A549 (cell line): Measurements from ENCODE around the gene RASSF8. TPM values are rescaled to one million over a fixed set of nuclear protein-coding genes. Genes with fewer than 3 reads are reported as not detected.

Source experiments
- ATAC-seq, 2 experiments: fragments of 200-7000 bp in 1 of 2; fragments of >200 bp in 1 of 2; cut with Nextera tagmentation in 1 of 2; cut with Tn5 transposase in 1 of 2; 3 replicates each; pipeline versions ENCODE4 v1.8.0 to v1.9.1; 2018 to 2020; ENCODE audit warnings: mild to moderate bottlenecking in 1 of 2, moderate library complexity in 1 of 2
- CTCF ChIA-PET: fragments of 300-600 bp; sonication (Branson Sonifier 250); formaldehyde crosslinking; extraction: SDS; loops from one replicate; lab custom pipeline; 2021; ENCODE audit warnings: antibody characterized with exemption, inconsistent platforms; lab: Yijun Ruan, JAX
- POLR2A ChIA-PET: fragments of 350-600 bp; formaldehyde crosslinking; extraction: SDS; loops from one replicate; lab custom pipeline; 2021; ENCODE audit warnings: antibody characterized with exemption, inconsistent platforms; lab: Yijun Ruan, JAX
- DNase-seq, 2 experiments: peaks; one replicate each; pipeline versions ENCODE4 v3.0.0 to v3.0.0-alpha.2; 2011 to 2016; ENCODE audit warnings: low read depth in 1 of 2, low spot score in 1 of 2
- FAIRE-seq: peaks from 2 replicates; lab custom pipeline; 2011; peaks lifted over from hg19 to GRCh38; lab: Jason Lieb, UNC
- H3K27ac ChIP-seq, 2 experiments: fragments of >200 bp; sonication (Bioruptor Twin); formaldehyde crosslinking; 3 replicates each; pipeline ENCODE4 v1.5.1; 2016 to 2017
- H3K4me1 ChIP-seq: fragments of >200 bp; sonication (Bioruptor Twin); formaldehyde crosslinking; 3 replicates; pipeline ENCODE4 v1.6.1; 2016
- H3K4me2 ChIP-seq: fragments of >200 bp; sonication (Bioruptor Twin); formaldehyde crosslinking; 3 replicates; pipeline ENCODE4 v1.6.1; 2016
- H3K4me3 ChIP-seq: fragments of >200 bp; sonication (Bioruptor Twin); formaldehyde crosslinking; 3 replicates; pipeline ENCODE4 v1.5.1; 2016
- H3K9me3 ChIP-seq: fragments of >200 bp; sonication (Bioruptor Twin); formaldehyde crosslinking; 3 replicates; pipeline ENCODE4 v1.6.1; 2016
- CBX8 ChIP-seq: fragments of 200-600 bp; sonication (generic); IDR thresholded peaks from 2 replicates; pipeline ENCODE4 v1.6.1; 2016
- CEBPB ChIP-seq, 2 experiments: fragments of >200 bp in 1 of 2; sonication (Bioruptor Twin) in 1 of 2; formaldehyde crosslinking in 1 of 2; IDR thresholded peaks; 2 replicates each; pipeline ENCODE4 v1.6.1; 2012 to 2016
- EP300 ChIP-seq, 2 experiments: fragments of >200 bp; sonication (Bioruptor Twin); formaldehyde crosslinking; IDR thresholded peaks; 2 replicates in 1 of 2; 3 replicates in 1 of 2; pipeline ENCODE4 v1.6.1; 2016 to 2017
- FOSL2 ChIP-seq, 2 experiments: fragments of 450-650 bp in 1 of 2; fragments of >200 bp in 1 of 2; sonication (Bioruptor Twin) in 1 of 2; formaldehyde crosslinking; IDR thresholded peaks; 2 replicates each; pipeline versions ENCODE4 v1.5.0 to v1.6.1; 2016 to 2020; ENCODE audit warnings: mild to moderate bottlenecking in 1 of 2, moderate library complexity in 1 of 2
- FOXS1 ChIP-seq: fragments of 250-450 bp; sonication (Bioruptor Pico); IDR thresholded peaks from 2 replicates; pipeline ENCODE4 v1.5.0; 2020; ENCODE audit warnings: mild to moderate bottlenecking, moderate library complexity
- GATA3 ChIP-seq: IDR thresholded peaks from 2 replicates; pipeline ENCODE4 v1.6.1; 2012; ENCODE audit warnings: borderline replicate concordance
- HOXB13 ChIP-seq: fragments of 250-450 bp; sonication (Bioruptor Pico); IDR thresholded peaks from 2 replicates; pipeline ENCODE4 v1.5.0; 2020; ENCODE audit warnings: low read depth, mild to moderate bottlenecking, moderate library complexity
- HOXB5 ChIP-seq: fragments of 250-450 bp; sonication (Bioruptor Pico); IDR thresholded peaks from 2 replicates; pipeline ENCODE4 v1.5.0; 2020; ENCODE audit warnings: mild to moderate bottlenecking, moderate library complexity
- JUN ChIP-seq, 2 experiments: fragments of >200 bp; sonication (Bioruptor Twin); formaldehyde crosslinking; IDR thresholded peaks; 2 replicates in 1 of 2; 3 replicates in 1 of 2; pipeline ENCODE4 v1.6.1; 2016 to 2017
- JUNB ChIP-seq: fragments of >200 bp; sonication (Bioruptor Twin); formaldehyde crosslinking; IDR thresholded peaks from 2 replicates; pipeline ENCODE4 v1.6.1; 2016
- KDM1A ChIP-seq: fragments of 200-600 bp; sonication (generic); IDR thresholded peaks from 2 replicates; pipeline ENCODE4 v1.6.1; 2016; ENCODE audit warnings: low read depth, mild to moderate bottlenecking
- MAFK ChIP-seq: fragments of 450-650 bp; IDR thresholded peaks from 2 replicates; pipeline ENCODE4 v1.6.1; 2014; ENCODE audit not compliant: partially characterized antibody
- MYC ChIP-seq: IDR thresholded peaks from 2 replicates; pipeline ENCODE4 v1.6.1; 2012; ENCODE audit warnings: mild to moderate bottlenecking, inconsistent platforms, low read length, improper control_type of control experiment, borderline replicate concordance
- NPAS2 ChIP-seq: fragments of 250-450 bp; sonication (Bioruptor Pico); IDR thresholded peaks from 2 replicates; pipeline ENCODE4 v1.8.0; 2022; ENCODE audit warnings: mild to moderate bottlenecking, moderate library complexity, borderline replicate concordance
- POLR2AphosphoS2 ChIP-seq: conservative IDR thresholded peaks from 2 replicates; pipeline ENCODE4 v1.6.1; 2012; ENCODE audit warnings: low read length, improper control_type of control experiment, inconsistent platforms
- RCOR1 ChIP-seq: fragments of 150-350 bp; IDR thresholded peaks from 2 replicates; pipeline ENCODE4 v1.6.1; 2014; ENCODE audit warnings: antibody characterized with exemption, low read length, low read depth
- RFX5 ChIP-seq: fragments of 450-650 bp; IDR thresholded peaks from 2 replicates; pipeline ENCODE4 v1.7.1; 2014; ENCODE audit warnings: antibody characterized with exemption, mild to moderate bottlenecking, moderate library complexity
- SMC3 ChIP-seq: fragments of >200 bp; sonication (Bioruptor Twin); formaldehyde crosslinking; IDR thresholded peaks from 3 replicates; pipeline ENCODE4 v1.6.1; 2018; ENCODE audit warnings: inconsistent platforms
- TFCP2L1 ChIP-seq: fragments of 250-450 bp; sonication (Bioruptor Pico); IDR thresholded peaks from 2 replicates; pipeline ENCODE4 v1.5.0; 2021; ENCODE audit warnings: mild to moderate bottlenecking
- ZNF302 ChIP-seq: fragments of 250-450 bp; sonication (Bioruptor Pico); IDR thresholded peaks from 2 replicates; pipeline ENCODE4 v1.9.0; 2021; ENCODE audit warnings: inconsistent platforms, mild to moderate bottlenecking, moderate library complexity
- WGBS: methylation state at CpG from one replicate; pipeline ENCODE4 v1.1.6; 2017; ENCODE audit errors: missing lambda C conversion rate; 5-methylcytosine and 5-hydroxymethylcytosine counted together
- polyA plus RNA-seq, 4 experiments: library from polyadenylated mRNA; depleted of rRNA in 3 of 4; stranded (reverse); fragments of >200 nt; fragmentation: RNase III in 1 of 4; extraction: RNeasy Plus Mini Kit Qiagen cat#74134 plus additional on column Dnase treatment in 1 of 4; gene quantifications; 2 replicates in 3 of 4; 3 replicates in 1 of 4; pipeline ENCODE4 v1.2.3, GENCODE V29; 2011 to 2017
- TF ChIP-seq, protein P1 (sequence below): fragments of 250-450 bp; sonication (Bioruptor Pico); IDR thresholded peaks from 2 replicates; pipeline ENCODE4 v1.5.0; 2020; ENCODE audit warnings: low read depth, mild to moderate bottlenecking, moderate library complexity
- TF ChIP-seq, protein P2 (sequence below): IDR thresholded peaks from 2 replicates; pipeline ENCODE4 v1.6.1; 2012
- TF ChIP-seq, protein P3 (sequence below): IDR thresholded peaks from 2 replicates; pipeline ENCODE4 v1.6.1; 2012
- TF ChIP-seq, protein P4 (sequence below): fragments of 250-450 bp; sonication (Bioruptor Pico); IDR thresholded peaks from 2 replicates; pipeline ENCODE4 v1.5.0; 2021; ENCODE audit warnings: mild to moderate bottlenecking, moderate library complexity, borderline replicate concordance
- TF ChIP-seq, protein P5 (sequence below): fragments of 450-650 bp; IDR thresholded peaks from 2 replicates; pipeline ENCODE4 v1.6.1; 2014; ENCODE audit warnings: antibody characterized with exemption

The RASSF8 gene
- polyA plus RNA-seq, 2 of the 4 experiments (the other 2 are of a cell fraction): 5.7 to 8.7 TPM

- no peak overlapping the region for H3K27ac ChIP-seq
- DNase-seq (no peak), FAIRE-seq (no peak), ATAC-seq (no peak)
- 90% methylated on average over 1 of the region's 1 CpG for WGBS
- no peak overlapping the region; the same call in 2 of the 3 replicates for H3K4me2 ChIP-seq
- POLR2A ChIA-PET: no interaction called here
- no peak overlapping the region for H3K4me3 ChIP-seq
- TF ChIP-seq MYC: no peak
- no peak for TF ChIP-seq SMC3
- no peak for TF ChIP-seq TFCP2L1 (CRISPR knock-in tag)
- TF ChIP-seq, protein P1, sequence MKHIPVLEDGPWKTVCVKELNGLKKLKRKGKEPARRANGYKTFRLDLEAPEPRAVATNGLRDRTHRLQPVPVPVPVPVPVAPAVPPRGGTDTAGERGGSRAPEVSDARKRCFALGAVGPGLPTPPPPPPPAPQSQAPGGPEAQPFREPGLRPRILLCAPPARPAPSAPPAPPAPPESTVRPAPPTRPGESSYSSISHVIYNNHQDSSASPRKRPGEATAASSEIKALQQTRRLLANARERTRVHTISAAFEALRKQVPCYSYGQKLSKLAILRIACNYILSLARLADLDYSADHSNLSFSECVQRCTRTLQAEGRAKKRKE (CRISPR knock-in tag): no peak
- no peak for TF ChIP-seq HOXB13 (CRISPR knock-in tag)
- TF ChIP-seq JUNB: no peak
- CTCF ChIA-PET: no interaction called here
- H3K9me3 ChIP-seq: no peaks in the 10 kb centered on the region
- H3K4me1 ChIP-seq: peaks cover 18% of the 10 kb centered on the region
Observed at GRCh38 chr12:25996677-25997076, 38.2 kb downstream of the RASSF8 start.

- TF ChIP-seq FOSL2 (IDR thresholded peaks at IDR 0.05) (no peak), FOSL2 (CRISPR knock-in tag; IDR thresholded peaks at IDR 0.05) (peak; percentile 75), MYC (no peak)
- TF ChIP-seq, all 56 proteins: peak for 1
- peak overlapping the region; percentile 26; the same call in 2 of the 3 replicates for H3K4me2 ChIP-seq
- H3K4me3 ChIP-seq: no peak overlapping the region
- no peaks in the 10 kb centered on the region for H3K9me3 ChIP-seq
- FAIRE-seq: peak; percentile 28
- peaks cover 18% of the 10 kb centered on the region for H3K4me1 ChIP-seq
- ATAC-seq: peak in 1 of 2 experiments; percentile 71; a peak in 3 of 6 replicates
- 49% methylated on average over 6 of the region's 6 CpGs for WGBS
- ChIA-PET CTCF (interaction anchor here (0.7 kb wide), 1 partner anchor 9 kb away, joined by 3 read pairs; no protein-coding TSS in a partner anchor), POLR2A (no interaction called here)
- DNase-seq: peak; percentile 25 to 69
- H3K27ac ChIP-seq: no peak overlapping the region
Observed at GRCh38 chr12:25997201-25997963, 38.9 kb downstream of the RASSF8 start.

GRCh38 chr12:26000898-26001297 is 42.4 kb downstream of the RASSF8 start:
- no peak for DNase-seq
- ATAC-seq: no peak
- peaks cover 18% of the 10 kb centered on the region for H3K4me1 ChIP-seq
- no peak overlapping the region for H3K4me3 ChIP-seq
- WGBS: 90% methylated on average over 4 of the region's 4 CpGs
- no peak overlapping the region for H3K27ac ChIP-seq
- TF ChIP-seq, protein P2, sequence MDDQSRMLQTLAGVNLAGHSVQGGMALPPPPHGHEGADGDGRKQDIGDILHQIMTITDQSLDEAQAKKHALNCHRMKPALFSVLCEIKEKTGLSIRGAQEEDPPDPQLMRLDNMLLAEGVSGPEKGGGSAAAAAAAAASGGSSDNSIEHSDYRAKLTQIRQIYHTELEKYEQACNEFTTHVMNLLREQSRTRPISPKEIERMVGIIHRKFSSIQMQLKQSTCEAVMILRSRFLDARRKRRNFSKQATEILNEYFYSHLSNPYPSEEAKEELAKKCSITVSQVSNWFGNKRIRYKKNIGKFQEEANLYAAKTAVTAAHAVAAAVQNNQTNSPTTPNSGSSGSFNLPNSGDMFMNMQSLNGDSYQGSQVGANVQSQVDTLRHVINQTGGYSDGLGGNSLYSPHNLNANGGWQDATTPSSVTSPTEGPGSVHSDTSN: no peak
- TF ChIP-seq HOXB5 (CRISPR knock-in tag) (no peak), RFX5 (no peak), CBX8 (no peak), FOXS1 (no peak), KDM1A (no peak), CEBPB (IDR thresholded peaks at IDR 0.05) (no peak), EP300 (IDR thresholded peaks at IDR 0.05) (no peak), NPAS2 (CRISPR knock-in tag) (no peak), ZNF302 (CRISPR knock-in tag) (no peak), POLR2AphosphoS2 (no peak), GATA3 (no peak), JUN (IDR thresholded peaks at IDR 0.05) (no peak), RCOR1 (no peak), MAFK (no peak)
- TF ChIP-seq, protein P3, sequence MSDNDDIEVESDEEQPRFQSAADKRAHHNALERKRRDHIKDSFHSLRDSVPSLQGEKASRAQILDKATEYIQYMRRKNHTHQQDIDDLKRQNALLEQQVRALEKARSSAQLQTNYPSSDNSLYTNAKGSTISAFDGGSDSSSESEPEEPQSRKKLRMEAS: no peak
- TF ChIP-seq, protein P4, sequence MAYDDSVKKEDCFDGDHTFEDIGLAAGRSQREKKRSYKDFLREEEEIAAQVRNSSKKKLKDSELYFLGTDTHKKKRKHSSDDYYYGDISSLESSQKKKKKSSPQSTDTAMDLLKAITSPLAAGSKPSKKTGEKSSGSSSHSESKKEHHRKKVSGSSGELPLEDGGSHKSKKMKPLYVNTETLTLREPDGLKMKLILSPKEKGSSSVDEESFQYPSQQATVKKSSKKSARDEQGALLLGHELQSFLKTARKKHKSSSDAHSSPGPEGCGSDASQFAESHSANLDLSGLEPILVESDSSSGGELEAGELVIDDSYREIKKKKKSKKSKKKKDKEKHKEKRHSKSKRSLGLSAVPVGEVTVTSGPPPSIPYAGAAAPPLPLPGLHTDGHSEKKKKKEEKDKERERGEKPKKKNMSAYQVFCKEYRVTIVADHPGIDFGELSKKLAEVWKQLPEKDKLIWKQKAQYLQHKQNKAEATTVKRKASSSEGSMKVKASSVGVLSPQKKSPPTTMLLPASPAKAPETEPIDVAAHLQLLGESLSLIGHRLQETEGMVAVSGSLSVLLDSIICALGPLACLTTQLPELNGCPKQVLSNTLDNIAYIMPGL: no peak
- TF ChIP-seq, protein P5, sequence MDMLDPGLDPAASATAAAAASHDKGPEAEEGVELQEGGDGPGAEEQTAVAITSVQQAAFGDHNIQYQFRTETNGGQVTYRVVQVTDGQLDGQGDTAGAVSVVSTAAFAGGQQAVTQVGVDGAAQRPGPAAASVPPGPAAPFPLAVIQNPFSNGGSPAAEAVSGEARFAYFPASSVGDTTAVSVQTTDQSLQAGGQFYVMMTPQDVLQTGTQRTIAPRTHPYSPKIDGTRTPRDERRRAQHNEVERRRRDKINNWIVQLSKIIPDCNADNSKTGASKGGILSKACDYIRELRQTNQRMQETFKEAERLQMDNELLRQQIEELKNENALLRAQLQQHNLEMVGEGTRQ: no peak
- POLR2A ChIA-PET: no interaction called here
- H3K9me3 ChIP-seq: peaks cover 5% of the 10 kb centered on the region; the same call in 1 of the 3 replicates
- H3K4me2 ChIP-seq: no peak overlapping the region
- no peak for FAIRE-seq
- CTCF ChIA-PET: interaction anchor here (1.0 to 1.4 kb wide), 4 partner anchors 16 to 884 kb away, joined by 3 to 4 read pairs (median 4); no protein-coding TSS in a partner anchor
